Activated naive CD4-positive, alpha-beta T cell treated with anti-CD3 and anti-CD28 coated beads, Interleukin-2, amount 10 ng/mL, durations not matched to agents 7 days and 5 days (primary cell): Measurements from ENCODE around the gene ARFGAP1.
A peak's percentile ranks its signal among the peaks of the same experiment; 100 is the strongest.

ENCODE experiments used
- CTCF ChIA-PET: fragments of 350-600 bp; sonication (Branson Sonifier 250); formaldehyde crosslinking; loops from one replicate; lab custom pipeline; 2021; ENCODE audit warnings: antibody characterized with exemption; lab: Charles Lee
- DNase-seq: peaks from one replicate; pipeline ENCODE4 v3.0.0-alpha.2; 2020
- H3K27ac Mint-ChIP-seq: one replicate; pipeline ENCODE4 v1.8.0; 2021; ENCODE audit warnings: mild to moderate bottlenecking, moderate library complexity, mixed read lengths
- H3K27me3 Mint-ChIP-seq: one replicate; pipeline ENCODE4 v1.8.0; 2021; ENCODE audit warnings: mild to moderate bottlenecking, mixed read lengths
- H3K36me3 Mint-ChIP-seq: one replicate; pipeline ENCODE4 v1.8.0; 2021; ENCODE audit warnings: mixed read lengths
- H3K4me1 Mint-ChIP-seq: one replicate; pipeline ENCODE4 v1.8.0; 2021; ENCODE audit warnings: mixed read lengths
- H3K4me3 Mint-ChIP-seq: one replicate; pipeline ENCODE4 v1.8.0; 2021; ENCODE audit warnings: mild to moderate bottlenecking, moderate library complexity, mixed read lengths
- H3K9me3 Mint-ChIP-seq: one replicate; pipeline ENCODE4 v1.8.0; 2021; ENCODE audit warnings: mixed read lengths

ARFGAP1 gene

GRCh38 chr20:63273635-63274380 lies 1.2 kb downstream of the ARFGAP1 start:
- H3K27me3 Mint-ChIP-seq: peaks cover 13% of the 10 kb centered on the region
- H3K9me3 Mint-ChIP-seq: no peaks in the 10 kb centered on the region
- H3K4me1 Mint-ChIP-seq: peaks cover 26% of the 10 kb centered on the region
- no peak for DNase-seq
- H3K4me3 Mint-ChIP-seq: peak overlapping the region; percentile 79
- CTCF ChIA-PET: no interaction called here
- peaks cover 8% of the 10 kb centered on the region for H3K36me3 Mint-ChIP-seq
- peak overlapping the region; percentile 85 for H3K27ac Mint-ChIP-seq

- CTCF ChIA-PET: no interaction called here
- Mint-ChIP-seq H3K27me3 (peaks cover 13% of the 10 kb centered on the region), H3K9me3 (no peaks in the 10 kb centered on the region), H3K36me3 (peaks cover 9% of the 10 kb centered on the region), H3K27ac (peak overlapping the region; percentile 19), H3K4me1 (peaks cover 26% of the 10 kb centered on the region), H3K4me3 (peak overlapping the region; percentile 51)
- DNase-seq: no peak
Measured at GRCh38 chr20:63274381-63275228, 2.0 kb downstream of the ARFGAP1 start.

GRCh38 chr20:63275825-63276224 lies 3.2 kb downstream of the ARFGAP1 start:
- Mint-ChIP-seq H3K27ac (no peak overlapping the region), H3K4me3 (no peak overlapping the region), H3K9me3 (no peaks in the 10 kb centered on the region), H3K27me3 (peaks cover 9% of the 10 kb centered on the region), H3K4me1 (peaks cover 26% of the 10 kb centered on the region), H3K36me3 (peaks cover 12% of the 10 kb centered on the region)
- CTCF ChIA-PET: interaction anchor here (1.3 to 2.0 kb wide), 2 partner anchors 51 to 53 kb away, joined by 3 to 5 read pairs; no protein-coding TSS in a partner anchor
- no peak for DNase-seq

- no peak for DNase-seq
- CTCF ChIA-PET: interaction anchor here (1.3 to 2.0 kb wide), 2 partner anchors 52 to 54 kb away, joined by 3 to 5 read pairs; no protein-coding TSS in a partner anchor
- H3K36me3 Mint-ChIP-seq: peaks cover 12% of the 10 kb centered on the region
- H3K27me3 Mint-ChIP-seq: peaks cover 6% of the 10 kb centered on the region
- no peaks in the 10 kb centered on the region for H3K9me3 Mint-ChIP-seq
- peaks cover 20% of the 10 kb centered on the region for H3K4me1 Mint-ChIP-seq
- H3K27ac Mint-ChIP-seq: no peak overlapping the region
- H3K4me3 Mint-ChIP-seq: no peak overlapping the region
Measured at GRCh38 chr20:63276956-63277355, 4.3 kb downstream of the ARFGAP1 start.

- H3K27me3 Mint-ChIP-seq: no peaks in the 10 kb centered on the region
- H3K9me3 Mint-ChIP-seq: no peaks in the 10 kb centered on the region
- CTCF ChIA-PET: interaction anchor here (2.0 kb wide), 1 partner anchor 54 kb away, joined by 5 read pairs; no protein-coding TSS in a partner anchor
- DNase-seq: no peak
- H3K27ac Mint-ChIP-seq: no peak overlapping the region
- H3K4me3 Mint-ChIP-seq: no peak overlapping the region
- peaks cover 20% of the 10 kb centered on the region for H3K4me1 Mint-ChIP-seq
- peaks cover 12% of the 10 kb centered on the region for H3K36me3 Mint-ChIP-seq
Measured at GRCh38 chr20:63277466-63278272, 5.1 kb downstream of the ARFGAP1 start.

- no peak for DNase-seq
- no peaks in the 10 kb centered on the region for H3K27me3 Mint-ChIP-seq
- H3K27ac Mint-ChIP-seq: no peak overlapping the region
- CTCF ChIA-PET: no interaction called here
- H3K9me3 Mint-ChIP-seq: no peaks in the 10 kb centered on the region
- H3K36me3 Mint-ChIP-seq: peaks cover 12% of the 10 kb centered on the region
- H3K4me1 Mint-ChIP-seq: peaks cover 17% of the 10 kb centered on the region
- H3K4me3 Mint-ChIP-seq: no peak overlapping the region
Measured at GRCh38 chr20:63278661-63279060, 6.0 kb downstream of the ARFGAP1 start.

GRCh38 chr20:63279931-63280330 lies 7.3 kb downstream of the ARFGAP1 start:
- CTCF ChIA-PET: interaction anchor here (0.7 to 0.8 kb wide), 2 partner anchors 35 to 53 kb away, joined by 3 to 5 read pairs; no protein-coding TSS in a partner anchor

GRCh38 chr20:63280371-63280770 lies 7.8 kb downstream of the ARFGAP1 start:
- H3K27me3 Mint-ChIP-seq: no peaks in the 10 kb centered on the region
- no peaks in the 10 kb centered on the region for H3K9me3 Mint-ChIP-seq
- peaks cover 12% of the 10 kb centered on the region for H3K36me3 Mint-ChIP-seq
- peak overlapping the region; percentile 33 for H3K27ac Mint-ChIP-seq
- H3K4me1 Mint-ChIP-seq: peaks cover 5% of the 10 kb centered on the region
- DNase-seq: no peak
- no peak overlapping the region for H3K4me3 Mint-ChIP-seq
- CTCF ChIA-PET: interaction anchor here (0.7 to 1.4 kb wide), 3 partner anchors 14 to 53 kb away, joined by 3 to 5 read pairs (median 3); no protein-coding TSS in a partner anchor

More at GRCh38 chr20:63279931-63280330, 7.3 kb downstream of the ARFGAP1 start:
- no peaks in the 10 kb centered on the region for H3K27me3 Mint-ChIP-seq
- DNase-seq: no peak
- no peak overlapping the region for H3K4me3 Mint-ChIP-seq
- H3K4me1 Mint-ChIP-seq: peaks cover 9% of the 10 kb centered on the region
- no peak overlapping the region for H3K27ac Mint-ChIP-seq
- H3K9me3 Mint-ChIP-seq: no peaks in the 10 kb centered on the region
- H3K36me3 Mint-ChIP-seq: peaks cover 12% of the 10 kb centered on the region

GRCh38 chr20:63280929-63281545 lies 8.4 kb downstream of the ARFGAP1 start:
- Mint-ChIP-seq H3K27me3 (no peaks in the 10 kb centered on the region), H3K4me3 (no peak overlapping the region), H3K36me3 (peaks cover 15% of the 10 kb centered on the region), H3K9me3 (no peaks in the 10 kb centered on the region), H3K4me1 (peaks cover 4% of the 10 kb centered on the region), H3K27ac (no peak overlapping the region)
- CTCF ChIA-PET: interaction anchor here (1.4 kb wide), 1 partner anchor 14 kb away, joined by 3 read pairs; no protein-coding TSS in a partner anchor
- DNase-seq: no peak

GRCh38 chr20:63281742-63282665 lies 9.4 kb downstream of the ARFGAP1 start:
- H3K36me3 Mint-ChIP-seq: peaks cover 14% of the 10 kb centered on the region
- DNase-seq: no peak
- no peaks in the 10 kb centered on the region for H3K9me3 Mint-ChIP-seq
- H3K4me3 Mint-ChIP-seq: no peak overlapping the region
- H3K4me1 Mint-ChIP-seq: peaks cover 4% of the 10 kb centered on the region
- H3K27ac Mint-ChIP-seq: no peak overlapping the region
- CTCF ChIA-PET: interaction anchor here (1.4 kb wide), 1 partner anchor 13 kb away, joined by 3 read pairs; no protein-coding TSS in a partner anchor
- no peaks in the 10 kb centered on the region for H3K27me3 Mint-ChIP-seq

- H3K9me3 Mint-ChIP-seq: no peaks in the 10 kb centered on the region
- DNase-seq: no peak
- no peak overlapping the region for H3K27ac Mint-ChIP-seq
- H3K27me3 Mint-ChIP-seq: no peaks in the 10 kb centered on the region
- no peak overlapping the region for H3K4me3 Mint-ChIP-seq
- H3K36me3 Mint-ChIP-seq: peaks cover 15% of the 10 kb centered on the region
- H3K4me1 Mint-ChIP-seq: peaks cover 4% of the 10 kb centered on the region
- CTCF ChIA-PET: no interaction called here
Measured at GRCh38 chr20:63282946-63283345, 10.3 kb downstream of the ARFGAP1 start.

- Mint-ChIP-seq H3K4me3 (peak overlapping the region; percentile 72), H3K9me3 (no peaks in the 10 kb centered on the region), H3K27me3 (no peaks in the 10 kb centered on the region), H3K27ac (peak overlapping the region; percentile 60), H3K4me1 (peaks cover 4% of the 10 kb centered on the region), H3K36me3 (peaks cover 14% of the 10 kb centered on the region)
- CTCF ChIA-PET: no interaction called here
- no peak for DNase-seq
Measured at GRCh38 chr20:63283397-63284082, 10.9 kb downstream of the ARFGAP1 start.
